HL-60 (cell line): ENCODE data around the gene TERT.

Experiments used
- CTCF ChIP-seq: IDR thresholded peaks from one replicate; pipeline ENCODE4 v1.5.1; 2011; ENCODE audit warnings: low read length, control low read depth, inconsistent platforms; ENCODE audit not compliant: insufficient read depth
- POLR2AphosphoS5 ChIP-seq: IDR thresholded peaks from 2 replicates; pipeline ENCODE4 v1.6.1; 2012; ENCODE audit warnings: low read depth

- TF ChIP-seq CTCF (no peak), POLR2AphosphoS5 (no peak)
These were observed 72.7 kb downstream of the TERT start for GRCh38 chr5:1222147-1222546.
